Bronchial epithelial cell (primary cell): Measurements from ENCODE around the gene FAM114A1. TPM values are rescaled to one million over a fixed set of nuclear protein-coding genes. Genes with fewer than 3 reads are reported as not detected.

Source experiments
- DNase-seq: peaks from one replicate; pipeline ENCODE4 v3.0.0-alpha.2; 2010; ENCODE audit warnings: low read depth
- FAIRE-seq: peaks from 2 replicates; lab custom pipeline; 2011; peaks lifted over from hg19 to GRCh38; lab: Jason Lieb, UNC
- H3K27me3 ChIP-seq: 2 replicates; pipeline ENCODE4 v1.5.1; 2011; ENCODE audit warnings: low read length; ENCODE audit not compliant: control insufficient read depth, insufficient read depth
- H3K36me3 ChIP-seq: 2 replicates; pipeline ENCODE4 v1.5.1; 2011; ENCODE audit warnings: low read length; ENCODE audit not compliant: control insufficient read depth, insufficient read depth
- H3K4me3 ChIP-seq: 2 replicates; pipeline ENCODE4 v1.5.1; 2011; ENCODE audit warnings: mild to moderate bottlenecking, low read depth, low read length, control low read depth
- total RNA-seq: library from RNA; depleted of rRNA; stranded (reverse); fragments of >200 nt; gene quantifications from 2 replicates; pipeline ENCODE4 v1.2.1, GENCODE V29; 2014
- TF ChIP-seq, protein P1 (sequence below): IDR thresholded peaks from 2 replicates; pipeline ENCODE4 v1.5.1; 2011; ENCODE audit warnings: mild to moderate bottlenecking, moderate library complexity, low read length, control low read depth, inconsistent platforms; ENCODE audit not compliant: insufficient read depth, severe bottlenecking

FAM114A1 gene
- total RNA-seq, 1 donor from 2014 or later, result 44.2 TPM

DNA sequence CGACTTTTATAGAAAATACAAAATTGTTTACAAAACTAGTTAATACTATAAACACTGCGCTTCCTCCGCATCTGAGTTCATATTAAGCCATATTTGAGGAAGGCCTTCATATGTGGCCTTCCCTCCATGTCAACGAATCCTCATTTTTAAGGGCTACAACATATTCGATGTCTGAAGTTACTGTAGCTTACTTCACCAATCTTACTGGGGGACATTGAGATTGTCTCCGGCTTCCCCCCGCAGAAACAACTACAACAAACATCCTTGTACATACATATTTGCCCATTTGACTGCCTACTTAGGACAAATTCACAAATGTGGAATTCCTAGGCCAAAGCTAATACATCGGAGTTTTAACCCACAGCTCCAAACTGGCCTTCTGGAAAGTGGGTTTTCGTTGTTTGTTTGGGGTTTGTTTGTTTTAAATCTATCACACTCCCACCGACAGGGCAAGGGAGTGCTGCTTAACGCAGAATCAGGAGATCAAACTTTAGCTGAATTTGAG is 581 bp upstream of the FAM114A1 start:
- TF ChIP-seq, protein P1, sequence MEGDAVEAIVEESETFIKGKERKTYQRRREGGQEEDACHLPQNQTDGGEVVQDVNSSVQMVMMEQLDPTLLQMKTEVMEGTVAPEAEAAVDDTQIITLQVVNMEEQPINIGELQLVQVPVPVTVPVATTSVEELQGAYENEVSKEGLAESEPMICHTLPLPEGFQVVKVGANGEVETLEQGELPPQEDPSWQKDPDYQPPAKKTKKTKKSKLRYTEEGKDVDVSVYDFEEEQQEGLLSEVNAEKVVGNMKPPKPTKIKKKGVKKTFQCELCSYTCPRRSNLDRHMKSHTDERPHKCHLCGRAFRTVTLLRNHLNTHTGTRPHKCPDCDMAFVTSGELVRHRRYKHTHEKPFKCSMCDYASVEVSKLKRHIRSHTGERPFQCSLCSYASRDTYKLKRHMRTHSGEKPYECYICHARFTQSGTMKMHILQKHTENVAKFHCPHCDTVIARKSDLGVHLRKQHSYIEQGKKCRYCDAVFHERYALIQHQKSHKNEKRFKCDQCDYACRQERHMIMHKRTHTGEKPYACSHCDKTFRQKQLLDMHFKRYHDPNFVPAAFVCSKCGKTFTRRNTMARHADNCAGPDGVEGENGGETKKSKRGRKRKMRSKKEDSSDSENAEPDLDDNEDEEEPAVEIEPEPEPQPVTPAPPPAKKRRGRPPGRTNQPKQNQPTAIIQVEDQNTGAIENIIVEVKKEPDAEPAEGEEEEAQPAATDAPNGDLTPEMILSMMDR, result no peak
- Histone ChIP-seq H3K4me3 (peak overlapping the region; percentile 88), H3K27me3 (no peaks in the 10 kb centered on the region), H3K36me3 (peaks cover 7% of the 10 kb centered on the region)
- FAIRE-seq, result no peak
- DNase-seq, result no peak

DNA sequence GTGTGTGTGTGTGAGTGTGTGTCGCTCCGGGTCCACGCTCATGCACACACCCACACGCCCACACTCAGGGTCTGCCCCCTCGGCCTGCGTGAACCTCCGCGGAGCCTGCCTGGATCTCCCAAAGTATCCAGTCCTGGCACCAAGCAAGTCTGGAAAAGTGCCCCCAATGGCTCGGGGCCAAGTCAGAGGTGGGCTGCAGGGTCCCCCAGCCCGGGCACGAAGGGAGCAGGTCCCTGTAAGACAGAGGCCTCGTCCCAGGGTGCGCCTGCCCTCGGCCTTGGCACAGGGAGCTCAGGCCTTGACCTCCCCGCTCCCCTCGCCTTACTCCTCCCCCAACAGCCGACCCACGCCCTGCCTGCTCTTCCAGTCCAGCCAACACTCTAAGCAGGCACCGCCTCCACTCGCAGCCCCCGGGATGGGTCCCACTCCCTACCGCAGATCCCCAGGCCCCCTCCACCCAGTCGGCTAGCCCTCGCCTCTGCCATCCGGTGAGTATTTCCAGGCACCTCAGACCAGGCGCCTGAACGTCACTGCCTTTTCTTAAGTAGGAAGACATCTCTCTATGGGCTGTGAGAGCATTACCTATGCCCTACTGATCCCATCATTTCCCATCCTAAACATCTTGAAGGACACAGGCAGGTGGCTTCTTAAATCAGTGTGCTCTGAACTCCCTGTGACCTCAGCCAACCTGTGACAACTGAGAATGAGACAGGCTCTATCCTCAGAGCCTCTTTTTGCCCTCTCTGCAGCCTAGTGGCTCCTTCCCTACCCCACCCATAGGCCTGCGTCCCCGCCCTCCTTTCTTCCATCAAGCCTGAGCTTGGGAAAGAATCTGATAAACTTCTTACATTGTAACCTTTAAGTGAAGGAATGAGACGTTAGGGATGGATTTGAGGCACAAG is 704 bp downstream of the FAM114A1 start:
- TF ChIP-seq, protein P1, result no peak
- no peak for FAIRE-seq
- H3K27me3 ChIP-seq, result no peaks in the 10 kb centered on the region
- peaks cover 7% of the 10 kb centered on the region for H3K36me3 ChIP-seq
- peak overlapping the region; percentile 88 for H3K4me3 ChIP-seq
- peak; percentile 22 for DNase-seq

DNA sequence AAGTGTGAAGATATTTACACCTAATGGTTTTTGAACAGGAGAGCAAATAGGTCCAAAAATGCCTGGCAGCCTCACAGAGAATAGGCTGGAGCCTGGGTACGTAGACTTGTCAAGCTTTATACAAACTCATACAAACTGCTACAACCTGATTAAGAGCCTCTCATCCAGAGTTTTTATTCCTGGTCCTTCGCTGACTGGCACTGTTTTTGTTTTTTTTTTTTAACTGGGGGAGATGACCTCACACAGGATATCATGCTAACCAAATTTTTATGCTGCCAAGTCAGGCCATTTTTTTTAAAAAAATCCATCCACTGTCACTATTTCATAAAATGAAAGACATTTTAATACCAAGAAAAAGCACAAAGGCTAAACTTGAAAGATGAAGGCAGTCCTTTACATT is 1.9 kb downstream of the FAM114A1 start:
- TF ChIP-seq, protein P1, result no peak
- FAIRE-seq (no peak), DNase-seq (no peak)
- H3K27me3 ChIP-seq, result no peaks in the 10 kb centered on the region
- H3K36me3 ChIP-seq, result peaks cover 7% of the 10 kb centered on the region
- H3K4me3 ChIP-seq, result no peak overlapping the region

DNA sequence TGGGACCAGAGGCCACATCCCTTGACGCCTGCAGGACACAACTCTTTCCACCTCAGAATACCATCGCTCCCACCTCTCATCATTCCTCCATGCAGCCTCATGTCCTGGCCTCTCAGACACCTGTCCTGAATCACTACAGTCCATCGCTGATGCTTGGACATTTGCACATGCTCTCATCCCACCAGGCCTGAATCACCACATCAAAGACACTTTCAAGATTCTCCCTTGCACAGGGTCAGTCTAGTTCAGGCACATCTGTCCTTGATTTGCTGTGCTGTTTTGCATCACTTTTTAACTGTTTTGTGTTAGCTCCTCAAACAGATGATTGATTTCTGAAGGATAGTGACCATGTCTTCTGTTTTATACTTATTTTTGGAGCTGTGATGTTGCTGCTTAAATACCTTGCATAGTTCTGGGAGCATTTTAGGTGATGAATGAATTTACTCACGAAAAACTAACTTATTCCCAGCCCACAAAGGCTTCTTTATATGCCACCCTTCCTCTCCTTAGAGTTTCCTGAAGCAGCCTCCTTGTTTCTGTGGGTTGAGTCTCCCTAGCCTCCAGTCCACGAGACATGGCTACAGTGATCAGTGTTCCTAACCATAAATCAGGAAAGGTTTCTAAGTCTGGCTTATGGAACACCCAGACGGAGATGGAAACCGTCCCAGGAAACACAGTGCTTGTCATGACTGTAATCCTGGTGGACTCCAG is 2.6 kb downstream of the FAM114A1 start:
- FAIRE-seq (peak; percentile 86), DNase-seq (no peak)
- TF ChIP-seq, protein P1, result no peak
- peaks cover 7% of the 10 kb centered on the region for H3K36me3 ChIP-seq
- no peaks in the 10 kb centered on the region for H3K27me3 ChIP-seq
- no peak overlapping the region for H3K4me3 ChIP-seq

DNA sequence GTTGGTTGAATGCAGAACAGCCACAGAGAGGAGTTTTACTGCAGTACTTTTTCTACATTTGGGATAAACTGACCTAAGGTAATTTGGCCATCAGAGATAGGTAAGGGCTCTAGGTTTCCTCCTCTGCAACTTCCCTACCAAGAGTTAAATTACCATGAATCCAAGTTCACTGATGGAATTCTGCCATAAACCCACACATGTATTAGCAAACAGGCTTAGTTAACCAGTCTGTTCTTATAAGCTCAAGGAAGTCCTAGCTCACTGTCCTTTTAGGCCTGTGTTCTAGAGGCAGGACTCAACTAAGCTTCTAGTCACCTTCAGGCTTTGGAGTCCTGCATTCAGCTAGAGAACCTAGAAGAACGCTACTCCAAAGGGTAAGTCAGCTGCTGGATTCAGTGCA is 4.0 kb downstream of the FAM114A1 start:
- Histone ChIP-seq H3K27me3 (no peaks in the 10 kb centered on the region), H3K36me3 (peaks cover 7% of the 10 kb centered on the region), H3K4me3 (no peak overlapping the region)
- TF ChIP-seq, protein P1, result no peak
- no peak for FAIRE-seq
- DNase-seq, result no peak
